NOMO-1 (cell line): Measurements from ENCODE around the gene GALNT16.
"Not testable (repeated sequence)": the region's sequence is repeated elsewhere in the genome, so short reads cannot be mapped to it uniquely, and the experiment has no call there.

Experiments
- DNase-seq, 2 experiments: peaks; one replicate each; lab custom pipeline; 2025; ENCODE audit not compliant: unreplicated experiment in 2 of 2; lab: John Stamatoyannopoulos, UW

Gene GALNT16

GRCh38 chr14:69259527-69260189, at the start of gene GALNT16:
GALNT16 (plus strand) TSS chr14:69260158; CDS start chr14:69260291, 133 bp downstream.
- no peak for DNase-seq

DNA sequence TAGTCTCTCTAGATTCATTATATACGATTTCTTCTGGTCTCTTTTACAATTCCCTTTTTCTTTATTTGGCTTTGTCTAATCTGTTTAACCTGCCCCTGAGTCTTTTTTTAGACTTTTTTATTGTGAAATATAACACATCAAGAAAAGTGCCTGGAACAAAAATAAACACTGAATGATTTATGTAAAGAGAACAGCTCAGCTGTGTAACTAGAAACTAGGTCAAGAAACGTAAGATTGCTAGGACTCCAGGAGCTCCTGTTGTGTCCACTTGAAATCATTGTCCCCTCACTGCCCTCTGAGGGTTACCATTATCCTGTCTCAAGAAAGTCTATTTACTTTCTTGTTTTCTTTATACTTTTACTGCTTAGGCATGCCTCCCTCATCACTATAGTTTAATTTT, 45.6 kb upstream of the GALNT16 start:
- no peak for DNase-seq

DNA sequence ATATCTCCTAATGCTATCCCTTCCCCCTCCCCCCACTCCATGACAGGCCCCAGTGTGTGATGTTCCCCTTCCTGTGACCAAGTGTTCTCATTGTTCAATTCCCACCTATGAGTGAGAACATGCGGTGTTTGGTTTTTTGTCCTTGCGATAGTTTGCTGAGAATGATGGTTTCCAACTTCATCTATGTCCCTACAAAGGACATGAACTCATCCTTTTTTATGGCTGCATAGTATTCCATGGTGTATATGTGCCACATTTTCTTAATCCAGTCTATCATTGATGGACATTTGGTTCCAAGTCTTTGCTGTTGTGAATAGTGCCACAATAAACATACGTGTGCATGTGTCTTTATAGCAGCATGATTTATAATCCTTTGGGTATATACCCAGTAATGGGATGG, 42.3 kb upstream of the GALNT16 start:
- DNase-seq: not testable (repeated sequence)

GRCh38 chr14:69224946-69225345, 35.0 kb upstream of the GALNT16 start:
- no peak for DNase-seq

DNA sequence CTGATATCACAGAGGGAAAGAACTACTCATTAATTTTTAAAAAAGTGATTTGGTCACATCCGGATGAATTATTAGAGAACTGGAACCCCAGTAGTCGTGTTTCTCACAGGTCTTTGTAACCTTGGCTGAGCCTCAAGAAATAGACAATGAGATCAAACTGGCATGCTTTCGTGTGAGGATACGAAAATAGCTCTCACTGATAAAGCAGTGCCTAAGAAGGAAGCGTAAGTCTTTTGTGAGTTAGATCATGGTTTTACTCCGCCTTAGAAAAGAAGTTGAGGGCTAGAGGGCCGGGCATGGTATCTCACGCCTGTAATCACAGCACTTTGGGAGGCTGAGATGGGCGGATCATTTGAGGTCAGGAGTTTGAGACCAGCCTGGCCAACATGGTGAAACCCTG, 33.8 kb upstream of the GALNT16 start:
- DNase-seq: no peak

GRCh38 chr14:69226736-69227135, 33.2 kb upstream of the GALNT16 start:
- no peak for DNase-seq

GRCh38 chr14:69231486-69231885, 28.5 kb upstream of the GALNT16 start:
- DNase-seq: no peak

DNA sequence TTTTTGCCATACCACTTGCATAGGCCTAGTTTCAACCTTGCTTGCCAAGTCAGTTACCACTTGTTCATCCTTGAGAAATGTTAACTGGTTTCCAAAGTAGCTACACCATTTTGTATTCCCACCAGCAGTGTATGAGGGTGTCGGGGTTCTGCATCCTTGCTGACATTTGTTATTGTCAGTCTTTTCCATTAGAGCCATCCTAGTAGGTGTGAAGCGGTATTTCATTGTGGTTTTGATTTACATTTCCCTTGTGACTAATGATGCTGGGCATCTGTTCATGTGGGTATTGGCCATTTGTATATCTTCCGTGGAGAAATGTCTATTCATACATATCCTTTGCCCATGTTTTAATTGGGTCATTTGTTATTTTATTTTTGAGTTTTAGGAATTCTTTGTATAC, 27.6 kb upstream of the GALNT16 start:
- no peak for DNase-seq

GRCh38 chr14:69234106-69234505, 25.9 kb upstream of the GALNT16 start:
- no peak for DNase-seq

- DNase-seq: no peak
Observed at GRCh38 chr14:69235708-69236107, 24.2 kb upstream of the GALNT16 start.

- DNase-seq: no peak
Observed at GRCh38 chr14:69237142-69237541, 22.8 kb upstream of the GALNT16 start.

- no peak for DNase-seq
Observed at GRCh38 chr14:69237584-69237983, 22.4 kb upstream of the GALNT16 start.

DNA sequence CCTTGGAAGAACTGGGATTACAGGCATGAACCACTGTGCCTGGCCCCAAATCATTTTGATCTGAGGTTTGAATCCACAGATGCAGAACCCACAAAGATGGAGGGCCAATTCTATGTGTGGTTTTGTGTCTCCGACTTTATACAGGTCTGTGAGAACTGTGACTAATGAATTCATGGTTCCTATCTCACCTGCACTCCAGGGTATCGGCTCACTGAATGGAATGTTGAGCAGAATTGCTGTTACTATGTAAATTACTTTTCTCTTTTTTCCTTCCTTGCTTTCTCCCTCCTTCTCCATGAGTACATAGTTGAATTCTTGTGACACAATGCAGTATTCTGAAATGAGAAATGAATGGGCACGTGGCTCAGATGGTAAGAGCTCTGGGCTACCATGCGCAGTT, 21.1 kb upstream of the GALNT16 start:
- DNase-seq: no peak

- DNase-seq: no peak
Observed at GRCh38 chr14:69240527-69241173, 19.3 kb upstream of the GALNT16 start.

DNA sequence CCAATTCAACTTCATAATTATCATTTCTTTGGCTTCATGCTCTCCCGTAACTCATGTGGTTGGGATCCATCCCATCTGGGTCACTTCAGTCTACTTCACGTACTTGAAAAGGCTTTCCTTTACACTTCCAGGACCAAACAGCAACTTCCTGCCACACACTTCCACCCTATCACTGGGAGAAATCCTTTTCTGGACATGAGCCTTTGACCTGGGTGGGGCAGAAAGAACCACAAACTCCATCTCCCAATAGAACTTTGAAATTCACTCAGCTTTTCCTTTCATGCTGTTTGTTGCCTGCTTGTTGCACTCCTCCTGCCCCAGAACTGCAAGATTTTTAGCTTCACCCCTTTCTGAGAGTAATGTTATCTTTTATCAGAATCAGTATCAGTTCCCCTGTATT, 18.4 kb upstream of the GALNT16 start:
- DNase-seq: no peak

GRCh38 chr14:69242311-69243224, 17.4 kb upstream of the GALNT16 start:
- DNase-seq: peak in 1 of 2 experiments; percentile 55

DNA sequence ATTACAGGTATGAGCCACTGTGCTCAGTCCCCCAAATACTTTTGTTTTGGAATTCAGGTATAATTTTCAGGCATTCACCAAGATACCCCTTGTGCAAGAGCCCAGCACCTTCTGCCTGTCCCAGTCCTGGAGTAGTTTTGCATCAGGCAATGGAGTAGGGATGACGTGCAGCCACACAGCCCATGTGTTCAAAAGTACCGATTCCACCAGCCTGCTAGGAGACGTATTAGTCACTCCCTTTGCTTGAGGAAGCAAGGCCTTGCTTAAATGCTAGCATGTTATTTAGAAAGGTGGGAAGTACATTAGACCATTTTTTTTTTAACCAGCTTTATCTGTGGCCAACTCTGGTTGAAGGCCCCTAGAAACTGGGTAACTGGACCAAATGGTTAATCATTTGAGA, 15.0 kb upstream of the GALNT16 start:
- no peak for DNase-seq

GRCh38 chr14:69246331-69246730, 13.6 kb upstream of the GALNT16 start:
- no peak for DNase-seq

DNA sequence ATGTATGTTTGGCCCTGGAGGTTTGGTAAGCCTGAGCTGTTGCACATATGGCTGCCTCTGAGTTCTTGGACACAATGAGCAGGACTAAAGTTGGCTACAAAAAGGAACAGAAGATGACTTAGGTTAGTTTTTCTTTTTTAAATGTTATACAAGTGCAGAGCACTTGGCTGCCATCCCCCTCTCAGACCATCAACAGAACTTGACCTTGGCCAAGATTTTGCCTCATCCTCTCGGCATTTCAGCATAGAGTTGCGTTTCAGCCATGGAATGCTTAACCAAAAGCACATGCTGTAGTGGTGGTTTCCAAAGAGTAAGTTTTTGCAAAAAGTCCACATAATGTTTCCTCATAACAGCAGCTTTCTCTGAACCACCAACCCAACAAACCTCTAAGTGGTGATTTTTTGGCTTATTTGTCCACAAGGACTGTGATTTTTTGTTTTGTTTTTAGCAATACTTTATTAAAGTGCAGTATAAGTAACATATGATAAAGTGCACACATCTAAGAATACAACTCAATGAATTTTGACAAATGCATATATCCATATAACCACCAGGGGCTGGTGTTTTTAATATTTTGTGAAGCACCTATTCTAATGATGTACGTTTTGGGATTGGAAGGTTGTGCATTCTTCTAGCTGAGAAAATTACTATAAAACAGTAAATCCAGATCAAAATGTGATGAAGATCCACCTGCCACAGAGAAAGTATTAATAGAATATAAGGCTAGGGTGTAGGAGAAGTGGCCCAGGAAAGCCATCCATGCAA, 12.1 kb upstream of the GALNT16 start:
- DNase-seq: no peak

DNA sequence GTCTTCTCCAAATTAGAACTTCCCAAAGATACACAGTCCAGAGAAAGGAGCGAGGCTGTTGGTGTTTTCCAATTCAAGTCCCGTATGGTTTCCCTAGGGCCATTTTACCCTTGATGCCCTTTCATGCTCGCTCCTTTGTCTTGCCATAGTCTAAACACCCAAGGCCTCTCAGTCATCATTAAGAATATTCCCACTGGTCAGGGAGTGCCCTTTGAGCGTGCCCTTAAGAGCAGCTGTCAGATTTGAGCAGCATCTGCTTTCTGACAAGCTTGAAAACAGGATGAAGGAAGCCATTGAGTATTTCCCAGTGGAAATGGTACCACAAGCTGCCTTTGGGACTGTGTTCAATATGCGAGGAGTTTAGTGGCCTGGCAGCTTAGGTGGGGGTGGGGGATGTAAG, 10.4 kb upstream of the GALNT16 start:
- DNase-seq: no peak

DNA sequence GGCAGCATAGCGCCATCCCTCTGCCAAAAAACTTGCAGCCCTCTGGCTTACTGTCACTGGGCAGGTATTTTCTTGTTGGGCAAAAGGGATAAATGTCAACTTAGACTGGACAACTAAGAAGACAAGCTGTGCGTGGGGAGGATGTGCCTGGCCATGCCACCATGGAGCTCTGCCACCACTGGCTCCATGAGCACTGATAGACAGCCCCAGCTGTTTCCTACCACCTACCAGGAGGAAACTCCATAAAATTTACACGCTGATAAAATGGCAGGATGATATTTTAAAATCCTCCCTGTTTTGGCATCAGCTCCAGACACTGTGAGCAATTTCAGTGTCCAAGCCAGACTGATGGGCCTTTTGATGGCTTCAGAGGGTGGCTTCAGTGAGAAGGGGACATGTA, 7.1 kb upstream of the GALNT16 start:
- no peak for DNase-seq
